ENCODE data around the gene ERH.

DNA sequence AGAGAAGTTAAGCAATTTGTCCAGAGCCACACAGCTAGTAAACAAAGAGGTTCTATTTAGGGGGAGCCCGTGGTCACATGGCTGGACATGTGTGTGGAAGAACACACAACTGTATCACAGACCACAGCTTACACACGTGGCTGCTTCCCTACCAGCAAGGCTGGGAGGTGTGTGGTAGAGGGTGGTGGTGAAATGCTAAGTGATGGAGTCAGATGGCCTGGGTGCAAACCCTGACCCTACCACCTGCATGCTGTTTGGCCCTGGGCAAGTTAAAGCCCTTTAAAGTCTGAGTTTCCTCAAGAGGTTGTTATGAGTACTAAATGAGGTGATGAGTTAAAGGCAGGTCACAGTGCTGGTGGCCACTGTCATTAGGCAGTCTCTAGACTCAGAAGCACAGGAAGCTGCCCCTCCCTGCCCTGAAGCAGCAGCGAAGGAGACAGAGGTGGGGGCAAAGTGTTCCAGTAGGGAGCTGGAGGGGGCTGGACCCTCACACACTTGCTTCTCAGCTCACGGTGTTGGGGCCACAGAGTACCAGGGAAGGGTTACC is 64.2 kb downstream of the ERH start:
- no peak for TF ChIP-seq CTCF (IDR thresholded peaks at IDR 0.05)
- no peak for TF ChIP-seq POLR2A (IDR thresholded peaks at IDR 0.05)
